ENCODE data around the gene GSK3B. TPM values are rescaled to one million over a fixed set of nuclear protein-coding genes. Genes with fewer than 3 reads are reported as not detected.

Gene GSK3B
- total RNA-seq, 1 donor from 2014 or later = 35.7 TPM

GRCh38 chr3:119779731-119780383 is 314.4 kb downstream of the GSK3B start:
- intact Hi-C loops (cut with micrococcal nuclease) = no loop called here
- no peaks in the 10 kb centered on the region for H3K36me3 Mint-ChIP-seq (ENCODE audit: low read depth)
- H3K27me3 Mint-ChIP-seq (ENCODE audit: low read depth) = peaks cover 4% of the 10 kb centered on the region
- no peak for DNase-seq (ENCODE audit: low spot score)
- H3K27ac Mint-ChIP-seq = no peak overlapping the region
- H3K4me3 Mint-ChIP-seq (ENCODE audit: low read depth) = no peak overlapping the region
- peaks cover 6% of the 10 kb centered on the region for H3K4me1 Mint-ChIP-seq (ENCODE audit: low read depth)
- H3K9me3 Mint-ChIP-seq = peaks cover 9% of the 10 kb centered on the region

- H3K27ac Mint-ChIP-seq = no peak overlapping the region
- intact Hi-C loops (cut with micrococcal nuclease) = no loop called here
- DNase-seq (ENCODE audit: low spot score) = no peak
- no peaks in the 10 kb centered on the region for H3K36me3 Mint-ChIP-seq (ENCODE audit: low read depth)
- no peak overlapping the region for H3K4me3 Mint-ChIP-seq (ENCODE audit: low read depth)
- peaks cover 7% of the 10 kb centered on the region for H3K27me3 Mint-ChIP-seq (ENCODE audit: low read depth)
- H3K9me3 Mint-ChIP-seq = peaks cover 10% of the 10 kb centered on the region
- H3K4me1 Mint-ChIP-seq (ENCODE audit: low read depth) = peaks cover 6% of the 10 kb centered on the region
These were observed 315.4 kb downstream of the GSK3B start for GRCh38 chr3:119778811-119779210.

- H3K27ac Mint-ChIP-seq = no peak overlapping the region
- no peaks in the 10 kb centered on the region for H3K36me3 Mint-ChIP-seq (ENCODE audit: low read depth)
- no peak overlapping the region for H3K4me3 Mint-ChIP-seq (ENCODE audit: low read depth)
- H3K4me1 Mint-ChIP-seq (ENCODE audit: low read depth) = peaks cover 6% of the 10 kb centered on the region
- intact Hi-C loops (cut with micrococcal nuclease) = no loop called here
- DNase-seq (ENCODE audit: low spot score) = no peak
- H3K9me3 Mint-ChIP-seq = peaks cover 10% of the 10 kb centered on the region
- H3K27me3 Mint-ChIP-seq (ENCODE audit: low read depth) = peaks cover 11% of the 10 kb centered on the region
These were observed 316.1 kb downstream of the GSK3B start for GRCh38 chr3:119778176-119778575.

GRCh38 chr3:119776304-119776703 is 317.9 kb downstream of the GSK3B start:
- H3K36me3 Mint-ChIP-seq (ENCODE audit: low read depth) = no peaks in the 10 kb centered on the region
- peaks cover 25% of the 10 kb centered on the region for H3K27me3 Mint-ChIP-seq (ENCODE audit: low read depth)
- no peak for DNase-seq (ENCODE audit: low spot score)
- no peak overlapping the region for H3K27ac Mint-ChIP-seq
- no peak overlapping the region for H3K4me3 Mint-ChIP-seq (ENCODE audit: low read depth)
- peaks cover 10% of the 10 kb centered on the region for H3K9me3 Mint-ChIP-seq
- intact Hi-C loops (cut with micrococcal nuclease) = no loop called here
- peaks cover 6% of the 10 kb centered on the region for H3K4me1 Mint-ChIP-seq (ENCODE audit: low read depth)

- H3K36me3 Mint-ChIP-seq (ENCODE audit: low read depth) = no peaks in the 10 kb centered on the region
- H3K27ac Mint-ChIP-seq = no peak overlapping the region
- H3K4me3 Mint-ChIP-seq (ENCODE audit: low read depth) = no peak overlapping the region
- H3K9me3 Mint-ChIP-seq = peaks cover 10% of the 10 kb centered on the region
- DNase-seq (ENCODE audit: low spot score) = no peak
- intact Hi-C loops (cut with micrococcal nuclease) = no loop called here
- H3K27me3 Mint-ChIP-seq (ENCODE audit: low read depth) = peaks cover 28% of the 10 kb centered on the region
- no peaks in the 10 kb centered on the region for H3K4me1 Mint-ChIP-seq (ENCODE audit: low read depth)
These were observed 319.8 kb downstream of the GSK3B start for GRCh38 chr3:119774444-119774843.

Other genes starting within 250 kb of the GSK3B start
- gene GPR156, start 190.8 kb upstream of the GSK3B start, total RNA-seq = not detected in 2 replicates

Data from activated T-helper 2 cell treated with anti-CD3 and anti-CD28 coated beads, Interferon-gamma antibody, Interleukin-2, Interleukin-4, amounts not matched to agents 10 μg/mL and 5 μg/mL and 100 μg/mL, durations not matched to agents 14 hours and 24 hours and 36 hours (primary cell).